K562 (cell line): ENCODE measurements around the gene MAST1. TPM values are rescaled to one million over a fixed set of nuclear protein-coding genes. Genes with fewer than 3 reads are reported as not detected.

Experiments used
- ARNT ChIP-seq, 2 experiments: fragments of 450-650 bp; IDR thresholded peaks; 2 replicates each; pipeline ENCODE4 v1.6.1; 2016; ENCODE audit warnings: mild to moderate bottlenecking in 1 of 2
- BCOR ChIP-seq: fragments of 450-650 bp; IDR thresholded peaks from 2 replicates; pipeline ENCODE4 v1.6.1; 2016
- CC2D1A ChIP-seq: fragments of 450-650 bp; IDR thresholded peaks from 2 replicates; pipeline ENCODE4 v1.6.1; 2017; ENCODE audit warnings: mild to moderate bottlenecking
- CHD1 ChIP-seq: fragments of 200-600 bp; sonication (generic); IDR thresholded peaks from one replicate; pipeline ENCODE4 v1.6.1; 2012; ENCODE audit warnings: mild to moderate bottlenecking, moderate library complexity, low read length, inconsistent platforms
- CHD4 ChIP-seq: fragments of 200-600 bp; sonication (generic); IDR thresholded peaks from 3 replicates; pipeline ENCODE4 v1.6.1; 2012; ENCODE audit warnings: low read depth, mild to moderate bottlenecking, mixed read lengths, low read length, inconsistent platforms; ENCODE audit not compliant: insufficient read depth, insufficient replicate concordance, poor library complexity, severe bottlenecking
- HDAC2 ChIP-seq: fragments of 450-650 bp; IDR thresholded peaks from 2 replicates; pipeline ENCODE4 v1.6.1; 2016; ENCODE audit warnings: mild to moderate bottlenecking
- HDGF ChIP-seq: fragments of 450-650 bp; IDR thresholded peaks from 2 replicates; pipeline ENCODE4 v1.6.1; 2016
- KDM1A ChIP-seq, 2 experiments: fragments of 450-650 bp; IDR thresholded peaks; 2 replicates each; pipeline ENCODE4 v1.6.1; 2016; ENCODE audit warnings: mild to moderate bottlenecking in 2 of 2
- MTA1 ChIP-seq: fragments of 450-650 bp; IDR thresholded peaks from 2 replicates; pipeline ENCODE4 v1.6.1; 2017; ENCODE audit warnings: borderline replicate concordance
- NR1H2 ChIP-seq: sonication (generic); formaldehyde crosslinking; IDR thresholded peaks from 2 replicates; pipeline ENCODE4 v1.4.0; 2020; ENCODE audit warnings: mild to moderate bottlenecking, missing genetic modification reagents
- POLR2A ChIP-seq: fragments of 450-650 bp; conservative IDR thresholded peaks from 2 replicates; pipeline ENCODE4 v1.6.1; 2016
- PRPF4 ChIP-seq: fragments of 200-400 bp; formaldehyde crosslinking; IDR thresholded peaks from one replicate; pipeline ENCODE4 v1.6.1; 2017; ENCODE audit warnings: low read length, low read depth, mild to moderate bottlenecking; ENCODE audit not compliant: insufficient read depth, poor library complexity, severe bottlenecking
- SMARCA4 ChIP-seq: fragments of 450-650 bp; IDR thresholded peaks from 2 replicates; pipeline ENCODE4 v1.6.1; 2016
- SMARCA5 ChIP-seq: fragments of 450-650 bp; IDR thresholded peaks from 2 replicates; pipeline ENCODE4 v1.6.1; 2016
- TCFL5 ChIP-seq: fragments of 250-450 bp; sonication (Bioruptor Pico); conservative IDR thresholded peaks from 2 replicates; pipeline ENCODE4 v1.6.1; 2021; ENCODE audit warnings: mild to moderate bottlenecking, moderate library complexity, matching md5 sums
- TOE1 ChIP-seq, 2 experiments: fragments of 450-650 bp in 1 of 2; sonication (generic) in 1 of 2; formaldehyde crosslinking in 1 of 2; IDR thresholded peaks; 2 replicates each; pipeline versions ENCODE4 v1.7.1 to v1.8.0; 2016 to 2022; ENCODE audit warnings: borderline replicate concordance in 2 of 2, mild to moderate bottlenecking in 2 of 2, antibody characterized with exemption in 1 of 2, inconsistent platforms in 1 of 2, low read depth in 1 of 2, missing genetic modification reagents in 1 of 2, moderate library complexity in 1 of 2
- U2AF1 ChIP-seq: fragments of 200-400 bp; formaldehyde crosslinking; optimal IDR thresholded peaks from 2 replicates; pipeline ENCODE3; 2017; ENCODE audit warnings: mild to moderate bottlenecking, low read depth, low read length, moderate library complexity
- ZNF766 ChIP-seq: fragments of 200-800 bp; sonication (Bioruptor generic); conservative IDR thresholded peaks from 2 replicates; pipeline ENCODE4 v1.6.1; 2016; ENCODE audit warnings: missing genetic modification characterization, missing compliant biosample characterization
- polyA plus RNA-seq, 8 experiments: library from polyadenylated mRNA; depleted of rRNA in 4 of 8; stranded (reverse) in 5 of 8; unstranded in 3 of 8; fragments of >200 nt; fragmentation: Nextera tagmentation in 2 of 8; fragmentation: Illumina TruSeq in 1 of 8; extraction: Ambion mirVana in 2 of 8; extraction: Trizol in 1 of 8; gene quantifications; 2 replicates each; pipeline versions ENCODE4 v1.2.1 to v1.2.3, GENCODE V29; 2011 to 2014; ENCODE audit warnings: inconsistent platforms in 1 of 8, missing spikeins in 1 of 8
- total RNA-seq, 7 experiments: library from RNA; depleted of rRNA in 6 of 7; stranded (reverse); fragments of >200 nt in 6 of 7; fragmentation: Illumina TruSeq in 2 of 7; extraction: Trizol in 2 of 7; gene quantifications; 2 replicates each; pipeline versions ENCODE4 v1.2.1 to v1.2.3, GENCODE V29; 2011 to 2021; ENCODE audit warnings: low replicate concordance in 1 of 7
- TF ChIP-seq, protein P1 (sequence below): fragments of 450-650 bp; formaldehyde crosslinking; IDR thresholded peaks from 2 replicates; pipeline ENCODE4 v1.4.0; 2022; ENCODE audit warnings: mild to moderate bottlenecking, moderate library complexity
- TF ChIP-seq, protein P2 (sequence below), 2 experiments: fragments of 450-650 bp; IDR thresholded peaks; 2 replicates each; pipeline ENCODE4 v1.6.1; 2016
- TF ChIP-seq, protein P3 (sequence below), 2 experiments: IDR thresholded peaks; 2 replicates each; pipeline ENCODE4 v1.6.1; 2011; ENCODE audit warnings: borderline replicate concordance in 1 of 2, control low read depth in 1 of 2, low read depth in 1 of 2, low read length in 1 of 2, mild to moderate bottlenecking in 1 of 2, mixed read lengths in 1 of 2, moderate library complexity in 1 of 2; ENCODE audit not compliant: insufficient read depth in 1 of 2, insufficient read length in 1 of 2, poor library complexity in 1 of 2, severe bottlenecking in 1 of 2; ENCODE audit errors: extremely low read depth in 1 of 2
- TF ChIP-seq, protein P4 (sequence below), 3 experiments: fragments of 200-800 bp in 1 of 3; sonication (Bioruptor generic) in 1 of 3; sonication (generic) in 1 of 3; formaldehyde crosslinking in 1 of 3; IDR thresholded peaks; 2 replicates each; pipeline versions ENCODE4 v1.6.1 to v1.8.0; 2016 to 2022; ENCODE audit warnings: mild to moderate bottlenecking in 2 of 3, missing compliant biosample characterization in 2 of 3, missing genetic modification characterization in 2 of 3, missing genetic modification reagents in 1 of 3

MAST1 gene
- total and polyA plus RNA-seq, 9 of the 15 experiments (the other 6 are each of a cell fraction or from before 2014, with no cell fraction given): 0.48 to 10.3 (median 3.9) TPM

DNA sequence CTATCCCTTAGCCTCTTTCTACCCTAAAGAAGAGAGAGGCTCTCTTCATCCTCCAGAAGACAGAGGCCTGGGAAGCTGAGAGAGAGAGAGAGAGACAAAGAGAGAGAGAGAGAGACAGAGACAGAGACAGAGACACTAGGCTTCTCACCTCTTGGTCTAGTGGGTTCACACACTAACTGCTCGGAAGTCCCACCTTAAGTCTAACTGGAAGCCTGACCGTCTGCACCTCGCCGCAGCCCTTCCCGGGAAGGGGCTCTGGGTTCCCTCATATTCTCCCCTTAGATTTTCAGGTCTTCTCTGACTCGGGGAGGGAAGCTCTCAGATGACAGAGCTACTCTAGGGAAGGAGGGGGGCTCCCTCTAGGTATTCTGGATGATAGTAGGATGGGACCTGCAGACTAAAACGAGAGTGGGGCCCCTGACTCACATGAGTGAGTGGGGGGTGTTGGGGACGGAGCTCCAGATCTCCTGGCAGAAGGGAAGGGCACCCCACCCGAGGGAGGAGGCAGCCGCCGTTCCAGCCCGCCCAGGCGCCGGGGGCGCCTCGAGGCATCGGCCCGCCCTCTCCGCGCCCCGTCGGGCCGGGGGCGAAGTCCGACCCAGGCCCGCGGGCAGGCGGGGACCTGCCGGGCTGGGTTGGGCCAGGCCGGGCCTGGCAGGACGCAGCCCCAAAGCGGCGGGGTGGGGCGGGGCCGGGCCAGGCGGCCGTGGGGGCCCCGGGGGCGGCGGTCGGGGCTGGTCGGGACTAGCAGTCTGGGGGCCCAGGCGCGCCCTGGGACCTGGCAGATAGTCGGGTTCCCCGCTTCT, 49.0 kb upstream of the MAST1 start (continued):
- peak; percentile 84 for TF ChIP-seq HDAC2
- 0 out of 2 replicates have a peak, but pooled peaks have one; percentile 23 for TF ChIP-seq SMARCA4
- TF ChIP-seq, protein P1, sequence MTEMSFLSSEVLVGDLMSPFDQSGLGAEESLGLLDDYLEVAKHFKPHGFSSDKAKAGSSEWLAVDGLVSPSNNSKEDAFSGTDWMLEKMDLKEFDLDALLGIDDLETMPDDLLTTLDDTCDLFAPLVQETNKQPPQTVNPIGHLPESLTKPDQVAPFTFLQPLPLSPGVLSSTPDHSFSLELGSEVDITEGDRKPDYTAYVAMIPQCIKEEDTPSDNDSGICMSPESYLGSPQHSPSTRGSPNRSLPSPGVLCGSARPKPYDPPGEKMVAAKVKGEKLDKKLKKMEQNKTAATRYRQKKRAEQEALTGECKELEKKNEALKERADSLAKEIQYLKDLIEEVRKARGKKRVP: no peak
- peak; percentile 93; the same call in 1 of the 2 replicates for TF ChIP-seq HDGF
- TF ChIP-seq TCFL5: 0 out of 2 replicates have a peak, but pooled peaks have one; percentile 3
- TF ChIP-seq BCOR: peak; percentile 94
- peak; percentile 16 for TF ChIP-seq CHD1
- TF ChIP-seq, protein P2, sequence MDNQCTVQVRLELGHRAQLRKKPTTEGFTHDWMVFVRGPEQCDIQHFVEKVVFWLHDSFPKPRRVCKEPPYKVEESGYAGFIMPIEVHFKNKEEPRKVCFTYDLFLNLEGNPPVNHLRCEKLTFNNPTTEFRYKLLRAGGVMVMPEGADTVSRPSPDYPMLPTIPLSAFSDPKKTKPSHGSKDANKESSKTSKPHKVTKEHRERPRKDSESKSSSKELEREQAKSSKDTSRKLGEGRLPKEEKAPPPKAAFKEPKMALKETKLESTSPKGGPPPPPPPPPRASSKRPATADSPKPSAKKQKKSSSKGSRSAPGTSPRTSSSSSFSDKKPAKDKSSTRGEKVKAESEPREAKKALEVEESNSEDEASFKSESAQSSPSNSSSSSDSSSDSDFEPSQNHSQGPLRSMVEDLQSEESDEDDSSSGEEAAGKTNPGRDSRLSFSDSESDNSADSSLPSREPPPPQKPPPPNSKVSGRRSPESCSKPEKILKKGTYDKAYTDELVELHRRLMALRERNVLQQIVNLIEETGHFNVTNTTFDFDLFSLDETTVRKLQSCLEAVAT (IDR thresholded peaks at IDR 0.05): peak in 1 of 2 experiments; percentile 53; a peak in 1 of 4 replicates
- TF ChIP-seq KDM1A (IDR thresholded peaks at IDR 0.05): peak in 1 of 2 experiments; percentile 74; a peak in 2 of 4 replicates
- no peak for TF ChIP-seq MTA1
- 0 out of 2 replicates have a peak, but pooled peaks have one; percentile 29 for TF ChIP-seq POLR2A
- no peak for TF ChIP-seq U2AF1
- no peak for TF ChIP-seq TOE1 (IDR thresholded peaks at IDR 0.05; ENCODE audit: borderline replicate concordance)
- TF ChIP-seq TOE1 (CRISPR knock-in tag; IDR thresholded peaks at IDR 0.05; ENCODE audit: borderline replicate concordance, low read depth): no peak
- TF ChIP-seq, protein P3, sequence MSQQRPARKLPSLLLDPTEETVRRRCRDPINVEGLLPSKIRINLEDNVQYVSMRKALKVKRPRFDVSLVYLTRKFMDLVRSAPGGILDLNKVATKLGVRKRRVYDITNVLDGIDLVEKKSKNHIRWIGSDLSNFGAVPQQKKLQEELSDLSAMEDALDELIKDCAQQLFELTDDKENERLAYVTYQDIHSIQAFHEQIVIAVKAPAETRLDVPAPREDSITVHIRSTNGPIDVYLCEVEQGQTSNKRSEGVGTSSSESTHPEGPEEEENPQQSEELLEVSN (IDR thresholded peaks at IDR 0.05; ENCODE audit: borderline replicate concordance in 1 of 2, extremely low read depth in 1 of 2, insufficient read depth in 1 of 2, insufficient read length in 1 of 2, low read depth in 1 of 2, low read length in 1 of 2, poor library complexity in 1 of 2, severe bottlenecking in 1 of 2): peak in 1 of 2 experiments; percentile 63
- TF ChIP-seq SMARCA5: peak; percentile 39; the same call in 1 of the 2 replicates
- 0 out of 2 replicates have a peak, but pooled peaks have one; percentile 12 for TF ChIP-seq NR1H2
- no peak for TF ChIP-seq PRPF4
- 0 out of 2 replicates have a peak, but pooled peaks have one; percentile 19 for TF ChIP-seq CC2D1A
- TF ChIP-seq, protein P4, sequence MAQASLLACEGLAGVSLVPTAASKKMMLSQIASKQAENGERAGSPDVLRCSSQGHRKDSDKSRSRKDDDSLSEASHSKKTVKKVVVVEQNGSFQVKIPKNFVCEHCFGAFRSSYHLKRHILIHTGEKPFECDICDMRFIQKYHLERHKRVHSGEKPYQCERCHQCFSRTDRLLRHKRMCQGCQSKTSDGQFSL (CRISPR knock-in tag; IDR thresholded peaks at IDR 0.05): 0 out of 2 replicates have a peak, but pooled peaks have one; percentile 44
- TF ChIP-seq, protein P4 (tag; IDR thresholded peaks at IDR 0.05): peak in 1 of 2 experiments; percentile 35; a peak in 1 of 4 replicates
- peak; percentile 76 for TF ChIP-seq CHD4
- peak; percentile 56; the same call in 1 of the 2 replicates for TF ChIP-seq ZNF766 (CRISPR knock-in tag)
- TF ChIP-seq ARNT (IDR thresholded peaks at IDR 0.05): 0 out of 4 replicates have a peak, but pooled peaks of 1 of the 2 experiments have one; percentile 15
